Measurements from ENCODE around the gene LILRB1. TPM values are rescaled to one million over a fixed set of nuclear protein-coding genes. Genes with fewer than 3 reads are reported as not detected.

The LILRB1 gene
- total RNA-seq, 3 donors from 2014 or later (not counting 1 experiment from before 2014, with no cell fraction given) = 18.4 to 44.4 (median 38.5) TPM

- H3K9me3 Mint-ChIP-seq = no peaks in the 10 kb centered on the region
- no peak for DNase-seq
- H3K4me3 ChIP-seq (ENCODE audit: low read length) = no peak overlapping the region
- WGBS (ENCODE audit: insufficient coverage) = 70% methylated on average over 3 of the region's 3 CpGs
- intact Hi-C loops (cut with micrococcal nuclease) = no loop called here
- H3K27ac ChIP-seq (ENCODE audit: low read length) = peak overlapping the region; percentile 63
- H3K27me3 Mint-ChIP-seq (ENCODE audit: low read depth in 2 of 2) = no peaks in the 10 kb centered on the region
- peak overlapping the region; percentile 55 for H3K4me3 Mint-ChIP-seq
- no peaks in the 10 kb centered on the region for H3K9me3 ChIP-seq (ENCODE audit: control insufficient read depth, insufficient read depth, low read length)
- H3K36me3 Mint-ChIP-seq = no peaks in the 10 kb centered on the region
- ATAC-seq = no peak
- H3K27me3 ChIP-seq (ENCODE audit: control insufficient read depth, insufficient read depth, low read length) = no peaks in the 10 kb centered on the region
- no peaks in the 10 kb centered on the region for H3K36me3 ChIP-seq (ENCODE audit: control insufficient read depth, insufficient read depth, low read length)
- H3K4me1 Mint-ChIP-seq = peaks cover 24 to 30% of the 10 kb centered on the region in 2 donors
- no peak for TF ChIP-seq CTCF (IDR thresholded peaks at IDR 0.05)
- peak overlapping the region in 1 of 2 donors; percentile 72 for H3K27ac Mint-ChIP-seq
- peaks cover 12% of the 10 kb centered on the region for H3K4me1 ChIP-seq (ENCODE audit: control insufficient read depth, insufficient read depth, low read length)
Measured at GRCh38 chr19:54616057-54616456, 14.2 kb upstream of the LILRB1 start.

- Mint-ChIP-seq H3K27ac (peak overlapping the region; percentile 72 to 81), H3K27me3 (ENCODE audit: low read depth in 2 of 2) (no peaks in the 10 kb centered on the region), H3K4me3 (peak overlapping the region; percentile 84), H3K36me3 (no peaks in the 10 kb centered on the region), H3K9me3 (no peaks in the 10 kb centered on the region), H3K4me1 (peaks cover 32 to 38% of the 10 kb centered on the region in 2 donors)
- Histone ChIP-seq H3K4me1 (ENCODE audit: control insufficient read depth, insufficient read depth, low read length) (peaks cover 12% of the 10 kb centered on the region), H3K4me3 (ENCODE audit: low read length) (peak overlapping the region; percentile 39), H3K36me3 (ENCODE audit: control insufficient read depth, insufficient read depth, low read length) (no peaks in the 10 kb centered on the region), H3K27ac (ENCODE audit: low read length) (peak overlapping the region; percentile 63), H3K9me3 (ENCODE audit: control insufficient read depth, insufficient read depth, low read length) (no peaks in the 10 kb centered on the region), H3K27me3 (ENCODE audit: control insufficient read depth, insufficient read depth, low read length) (no peaks in the 10 kb centered on the region)
- intact Hi-C loops (cut with micrococcal nuclease) = no loop called here
- WGBS (ENCODE audit: insufficient coverage) = 45% methylated on average over 5 of the region's 5 CpGs
- peak; percentile 27 to 64 (median 63) for ATAC-seq
- DNase-seq = peak in 1 of 2 donors; percentile 18
- no peak for TF ChIP-seq CTCF (IDR thresholded peaks at IDR 0.05)
Measured at GRCh38 chr19:54616821-54617560, 13.3 kb upstream of the LILRB1 start.

- peaks cover 55 to 66% of the 10 kb centered on the region in 2 donors for H3K4me1 Mint-ChIP-seq
- no peak overlapping the region for H3K27ac Mint-ChIP-seq
- 84% methylated on average over 4 of the region's 4 CpGs for WGBS (ENCODE audit: insufficient coverage)
Measured at GRCh38 chr19:54620464-54620863, 9.8 kb upstream of the LILRB1 start.

More at GRCh38 chr19:54620464-54620863, 9.8 kb upstream of the LILRB1 start:
- no peak for TF ChIP-seq CTCF (IDR thresholded peaks at IDR 0.05)
- H3K27me3 Mint-ChIP-seq (ENCODE audit: low read depth in 2 of 2) = no peaks in the 10 kb centered on the region
- Histone ChIP-seq H3K36me3 (ENCODE audit: control insufficient read depth, insufficient read depth, low read length) (no peaks in the 10 kb centered on the region), H3K4me3 (ENCODE audit: low read length) (no peak overlapping the region), H3K27me3 (ENCODE audit: control insufficient read depth, insufficient read depth, low read length) (no peaks in the 10 kb centered on the region), H3K4me1 (ENCODE audit: control insufficient read depth, insufficient read depth, low read length) (peaks cover 29% of the 10 kb centered on the region), H3K27ac (ENCODE audit: low read length) (no peak overlapping the region), H3K9me3 (ENCODE audit: control insufficient read depth, insufficient read depth, low read length) (no peaks in the 10 kb centered on the region)
- ATAC-seq = no peak
- no peak overlapping the region for H3K4me3 Mint-ChIP-seq
- DNase-seq = no peak
- H3K9me3 Mint-ChIP-seq = no peaks in the 10 kb centered on the region
- intact Hi-C loops (cut with micrococcal nuclease) = no loop called here
- H3K36me3 Mint-ChIP-seq = no peaks in the 10 kb centered on the region

Data from natural killer cell (primary cell).